HG02610 (cell line): ENCODE measurements around the gene C12orf42.

Experiments
- ATAC-seq: cut with Tn5 transposase; IDR thresholded peaks from one replicate; pipeline ENCODE4 v1.9.1; 2021; ENCODE audit warnings: mild to moderate bottlenecking, moderate library complexity; ENCODE audit not compliant: unreplicated experiment

The C12orf42 gene

DNA sequence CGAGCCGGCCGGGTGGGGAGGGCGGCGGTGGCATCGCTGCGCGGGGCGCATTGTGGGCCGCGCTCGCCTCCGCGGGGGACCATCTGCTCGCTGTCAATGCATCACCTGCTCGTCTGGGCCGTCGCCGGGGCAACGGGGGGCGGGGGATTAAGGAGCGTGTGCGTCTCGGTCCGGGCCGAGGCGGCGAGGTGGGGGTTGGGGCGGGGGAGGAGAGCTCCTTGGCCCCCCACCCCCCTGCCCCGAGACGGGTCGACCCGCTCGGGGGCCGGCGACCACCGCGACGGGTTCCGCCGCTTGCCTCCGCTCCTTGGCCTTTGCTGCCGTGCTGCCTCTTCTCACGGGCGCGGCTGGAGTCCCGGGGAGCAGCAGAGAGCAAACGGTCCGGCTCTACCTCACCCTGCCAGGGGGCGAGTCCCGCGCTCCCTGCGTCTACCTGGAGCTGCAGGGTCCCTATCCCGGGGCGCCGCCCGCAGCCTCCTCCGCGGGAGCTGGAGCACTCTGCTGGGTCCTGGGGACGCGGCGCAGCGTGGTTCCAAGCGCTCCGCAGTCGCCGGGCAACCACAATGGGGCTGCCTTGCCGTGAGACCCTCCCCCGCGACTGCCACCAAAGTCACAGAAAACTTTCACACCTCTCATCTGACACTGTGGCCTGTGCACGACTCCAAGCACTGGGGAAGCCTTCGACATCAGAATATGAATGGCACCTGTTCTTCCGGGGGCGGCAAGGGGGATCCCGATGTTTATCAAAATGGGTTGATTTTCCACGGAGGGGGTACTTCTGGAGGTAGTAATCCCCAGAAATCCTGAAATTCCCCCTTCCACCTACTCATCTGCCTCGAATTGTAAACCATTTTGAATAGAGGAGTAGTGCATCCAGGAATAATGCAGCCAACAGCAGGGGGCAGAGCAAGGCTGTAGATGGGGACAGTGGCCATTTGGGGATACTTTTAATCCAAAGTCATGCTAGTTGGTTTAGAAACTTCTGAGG is at the start of gene C12orf42:
TSS of gene C12orf42 (minus strand) at position 500 of the 988 bp plus-strand sequence. CDS start 17,542 bp downstream, outside the sequence.
- ATAC-seq, result peak; percentile 38

GRCh38 chr12:103542078-103542477 is 46.3 kb upstream of the C12orf42 start:
- ATAC-seq, result no peak

DNA sequence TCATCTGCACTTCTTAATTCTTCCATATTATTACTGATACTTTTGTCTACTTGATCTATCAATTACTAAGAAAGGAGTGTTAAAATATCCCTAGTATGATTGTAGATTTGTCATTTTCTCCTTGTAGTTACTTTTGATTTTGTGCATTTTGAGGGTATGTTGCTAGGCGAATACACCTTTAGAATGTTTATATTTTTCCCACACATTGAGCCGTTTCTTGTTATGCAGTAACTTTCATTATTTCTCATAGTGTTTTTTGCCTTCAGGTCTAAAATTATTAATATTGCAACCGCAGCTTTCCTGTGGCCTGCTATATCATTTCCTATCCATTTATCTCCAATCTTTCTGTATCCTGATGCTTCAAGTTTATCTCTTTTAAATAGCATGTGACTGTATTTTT is 44.6 kb upstream of the C12orf42 start:
- ATAC-seq, result no peak

- no peak for ATAC-seq
These were observed 42.6 kb upstream of the C12orf42 start for GRCh38 chr12:103538397-103538796.

DNA sequence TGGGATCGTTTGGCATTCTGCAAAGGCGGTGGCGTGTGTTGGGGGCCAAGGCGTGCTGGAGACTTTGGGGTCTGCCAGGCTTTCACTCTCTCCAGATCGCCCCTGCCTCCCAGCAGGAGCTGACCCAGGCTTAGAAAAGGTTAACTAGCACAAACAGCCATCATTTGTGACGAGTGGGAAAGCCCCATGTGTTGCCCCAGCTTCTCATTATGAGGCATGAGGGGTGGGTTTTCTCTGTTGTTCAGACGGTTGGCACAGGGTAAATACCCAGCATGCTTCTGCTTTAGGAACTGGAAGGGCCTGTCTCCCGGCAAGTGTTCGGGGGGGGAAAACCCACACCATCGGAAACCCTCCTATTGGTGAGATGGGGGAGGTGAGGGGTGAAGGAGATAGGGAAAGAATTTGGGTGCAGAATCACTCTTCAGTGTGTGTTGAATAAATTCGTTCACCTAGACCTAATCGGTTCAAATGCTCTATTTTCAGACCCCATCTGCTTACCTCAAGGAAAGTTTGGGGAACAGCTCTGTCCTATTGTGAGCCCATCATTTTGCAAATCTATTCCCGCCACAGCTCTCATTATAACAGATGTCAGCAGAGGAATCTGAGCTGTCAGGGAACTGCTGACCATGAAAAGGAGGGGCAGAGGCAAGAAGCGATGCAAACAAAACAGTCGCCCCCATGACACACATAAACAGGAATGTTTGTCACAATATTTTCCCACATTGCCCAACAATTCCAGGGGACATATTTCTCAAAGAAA is 34.7 kb upstream of the C12orf42 start:
- no peak for ATAC-seq

GRCh38 chr12:103529306-103529705 is 33.5 kb upstream of the C12orf42 start:
- ATAC-seq, result no peak

GRCh38 chr12:103524238-103524875 is 28.6 kb upstream of the C12orf42 start:
- ATAC-seq, result no peak

DNA sequence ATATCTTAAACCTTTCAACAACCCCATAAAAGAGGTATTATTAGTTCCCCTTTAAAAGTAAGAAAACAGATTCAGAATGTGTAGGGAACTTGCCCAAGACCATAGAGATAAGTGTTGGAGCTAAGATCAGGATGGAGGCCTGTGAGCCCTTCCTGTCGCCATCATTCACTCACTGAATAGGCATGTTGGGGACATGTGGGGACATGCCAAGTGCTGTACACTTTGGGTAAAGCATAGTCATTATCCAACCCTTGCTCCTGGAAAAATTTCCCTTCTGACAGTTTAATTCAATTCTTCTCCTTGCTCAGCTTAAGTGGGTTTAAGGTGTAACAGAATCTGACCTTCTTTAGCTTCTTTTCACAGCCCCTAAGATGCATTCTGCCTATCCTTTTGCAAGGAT is 28.0 kb upstream of the C12orf42 start:
- ATAC-seq, result no peak

- no peak for ATAC-seq
These were observed 25.0 kb upstream of the C12orf42 start for GRCh38 chr12:103520686-103521215.

DNA sequence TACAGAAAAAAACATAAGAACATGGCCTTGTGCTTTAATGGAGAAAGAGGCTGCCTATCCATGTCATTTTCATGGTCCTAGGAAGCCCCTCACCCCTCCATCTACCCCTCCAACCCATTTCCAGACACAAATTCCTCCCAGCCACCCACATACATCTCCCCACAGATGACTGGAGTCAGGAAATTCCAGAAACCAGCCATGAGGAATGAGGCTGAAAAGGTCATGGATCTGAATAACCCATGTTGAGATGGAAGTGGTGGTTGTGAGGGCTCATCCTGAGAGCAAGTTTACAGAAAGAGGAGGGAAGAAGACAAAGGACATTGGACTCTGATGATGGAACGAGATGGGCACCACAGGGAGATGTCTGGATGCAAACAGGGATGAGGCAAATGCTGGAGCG is 23.9 kb upstream of the C12orf42 start:
- no peak for ATAC-seq

DNA sequence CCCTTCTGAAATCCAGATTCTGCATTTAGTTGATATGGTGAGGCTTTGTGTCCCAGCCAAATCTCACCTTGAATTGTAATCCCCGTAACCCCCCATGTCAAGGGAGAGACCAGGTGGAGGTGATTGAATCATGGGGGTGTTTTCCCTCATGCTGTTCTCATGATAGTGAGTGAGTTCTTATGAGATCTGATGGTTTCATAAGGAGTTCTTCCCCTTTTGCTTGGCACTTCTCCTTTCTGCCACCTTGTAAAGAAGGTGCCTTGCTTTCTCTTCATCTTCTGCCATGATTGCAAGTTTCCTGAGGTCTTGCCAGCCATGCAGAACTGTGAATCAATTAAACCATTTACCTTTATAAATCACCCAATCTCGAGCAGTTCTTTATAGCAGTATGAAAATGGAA is 23.1 kb upstream of the C12orf42 start:
- ATAC-seq, result no peak

GRCh38 chr12:103517161-103517560 is 21.4 kb upstream of the C12orf42 start:
- no peak for ATAC-seq

GRCh38 chr12:103515341-103515740 is 19.6 kb upstream of the C12orf42 start:
- no peak for ATAC-seq

GRCh38 chr12:103513875-103514274 is 18.1 kb upstream of the C12orf42 start:
- no peak for ATAC-seq

- peak; percentile 91 for ATAC-seq
These were observed 9.8 kb upstream of the C12orf42 start for GRCh38 chr12:103505371-103506236.

DNA sequence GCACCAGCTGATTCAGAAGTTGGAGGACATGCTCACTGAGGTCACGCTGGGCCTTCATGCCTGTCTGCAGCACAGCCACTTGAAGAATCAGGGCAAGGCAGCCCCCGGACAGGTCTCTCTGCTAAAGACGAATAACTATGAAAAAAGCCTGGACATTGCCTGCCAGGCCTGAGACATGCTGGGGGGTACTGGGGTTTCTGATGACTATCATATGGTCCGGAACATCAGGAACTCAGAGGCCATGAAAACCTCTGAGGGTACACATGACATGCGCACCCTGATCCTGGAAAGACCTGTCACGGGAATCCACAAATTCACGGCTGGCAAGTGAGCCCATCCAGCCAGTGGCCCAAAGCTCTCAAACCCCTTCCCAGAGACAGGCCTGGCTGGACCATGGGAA is 8.8 kb upstream of the C12orf42 start:
- no peak for ATAC-seq

GRCh38 chr12:103503546-103504480 is 8.0 kb upstream of the C12orf42 start:
- no peak for ATAC-seq

- ATAC-seq, result no peak
These were observed 5.7 kb upstream of the C12orf42 start for GRCh38 chr12:103501447-103501846.

GRCh38 chr12:103499571-103499970 is 3.8 kb upstream of the C12orf42 start:
- no peak for ATAC-seq
